OCI-LY3 (cell line): Measurements from ENCODE around the gene ARFGAP3.
A peak's percentile ranks its signal among the peaks of the same experiment; 100 is the strongest.

Experiments used
- H2AFZ ChIP-seq: fragments of 200-600, 300-600 bp; shearing (Covaris generic); 2 replicates; pipeline ENCODE4 v1.6.0; 2014; ENCODE audit warnings: antibody characterized with exemption, low read depth, low read length
- H3K27ac ChIP-seq: fragments of 200-600, 300-600 bp; sonication (generic); 2 replicates; pipeline ENCODE4 v1.5.1; 2014; ENCODE audit warnings: mild to moderate bottlenecking, low read length, moderate library complexity, mixed read lengths
- H3K27me3 ChIP-seq: fragments of 200-600, 300-600 bp; sonication (generic); 2 replicates; pipeline ENCODE4 v1.6.1; 2014; ENCODE audit warnings: low read depth, low read length, mixed read lengths
- H3K36me3 ChIP-seq: fragments of 200-600, 300-600 bp; sonication (generic); replicated peaks from 2 replicates; pipeline ENCODE3; 2014; ENCODE audit warnings: low read depth, low read length, mixed read lengths
- H3K4me1 ChIP-seq: fragments of 300-600, 200-600 bp; sonication (generic); 2 replicates; pipeline ENCODE4 v1.6.1; 2014; ENCODE audit warnings: low read length, mixed read lengths
- H3K4me2 ChIP-seq: fragments of 200-600, 300-600 bp; sonication (generic); 2 replicates; pipeline ENCODE4 v1.6.1; 2014; ENCODE audit warnings: low read length, mixed read lengths
- H3K4me3 ChIP-seq: fragments of 300-600, 200-600 bp; sonication (generic); 2 replicates; pipeline ENCODE4 v1.5.1; 2014; ENCODE audit warnings: antibody characterized with exemption, mild to moderate bottlenecking, low read length, moderate library complexity
- H3K79me2 ChIP-seq: fragments of 300-600, 200-600 bp; shearing (Covaris generic); 2 replicates; pipeline ENCODE4 v1.6.1; 2014; ENCODE audit warnings: mild to moderate bottlenecking, low read length, mixed read lengths
- H3K9ac ChIP-seq: fragments of 300-600, 200-600 bp; shearing (Covaris generic); 2 replicates; pipeline ENCODE4 v1.6.0; 2014; ENCODE audit warnings: mild to moderate bottlenecking, low read length, moderate library complexity
- H3K9me3 ChIP-seq: fragments of 200-600, 300-600 bp; shearing (Covaris generic); 2 replicates; pipeline ENCODE4 v1.6.1; 2014; ENCODE audit warnings: low read length, mixed read lengths; ENCODE audit not compliant: insufficient read depth
- H4K20me1 ChIP-seq: fragments of 200-600, 300-600 bp; sonication (generic); 2 replicates; pipeline ENCODE4 v1.6.1; 2016; ENCODE audit warnings: low read length, mixed read lengths; ENCODE audit not compliant: insufficient read depth
- EZH2phosphoT487 ChIP-seq: fragments of 200-600 bp; shearing (Covaris generic); IDR thresholded peaks from 2 replicates; pipeline ENCODE4 v1.6.1; 2018; ENCODE audit warnings: antibody characterized with exemption, mixed run types, low read depth
- TF ChIP-seq, protein P1 (sequence below): fragments of 200-600, 300-600 bp; sonication (generic); IDR thresholded peaks from 2 replicates; pipeline ENCODE4 v1.5.1; 2014; ENCODE audit warnings: antibody characterized with exemption, low read length, low read depth

The ARFGAP3 gene

GRCh38 chr22:42770941-42771647, 86.0 kb downstream of the ARFGAP3 start:
- peaks cover 52% of the 10 kb centered on the region for H3K4me1 ChIP-seq
- TF ChIP-seq, protein P1, sequence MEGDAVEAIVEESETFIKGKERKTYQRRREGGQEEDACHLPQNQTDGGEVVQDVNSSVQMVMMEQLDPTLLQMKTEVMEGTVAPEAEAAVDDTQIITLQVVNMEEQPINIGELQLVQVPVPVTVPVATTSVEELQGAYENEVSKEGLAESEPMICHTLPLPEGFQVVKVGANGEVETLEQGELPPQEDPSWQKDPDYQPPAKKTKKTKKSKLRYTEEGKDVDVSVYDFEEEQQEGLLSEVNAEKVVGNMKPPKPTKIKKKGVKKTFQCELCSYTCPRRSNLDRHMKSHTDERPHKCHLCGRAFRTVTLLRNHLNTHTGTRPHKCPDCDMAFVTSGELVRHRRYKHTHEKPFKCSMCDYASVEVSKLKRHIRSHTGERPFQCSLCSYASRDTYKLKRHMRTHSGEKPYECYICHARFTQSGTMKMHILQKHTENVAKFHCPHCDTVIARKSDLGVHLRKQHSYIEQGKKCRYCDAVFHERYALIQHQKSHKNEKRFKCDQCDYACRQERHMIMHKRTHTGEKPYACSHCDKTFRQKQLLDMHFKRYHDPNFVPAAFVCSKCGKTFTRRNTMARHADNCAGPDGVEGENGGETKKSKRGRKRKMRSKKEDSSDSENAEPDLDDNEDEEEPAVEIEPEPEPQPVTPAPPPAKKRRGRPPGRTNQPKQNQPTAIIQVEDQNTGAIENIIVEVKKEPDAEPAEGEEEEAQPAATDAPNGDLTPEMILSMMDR = no peak
- no peak for TF ChIP-seq EZH2phosphoT487
- 0 out of 2 replicates have a peak overlapping the region, but pooled peaks have one; percentile 93 for H3K4me2 ChIP-seq
- no peaks in the 10 kb centered on the region for H4K20me1 ChIP-seq
- H3K27ac ChIP-seq = 0 out of 2 replicates have a peak overlapping the region, but pooled peaks have one; percentile 1
- no peak overlapping the region for H3K4me3 ChIP-seq
- H3K9me3 ChIP-seq = no peaks in the 10 kb centered on the region
- no peak overlapping the region for H2AFZ ChIP-seq
- H3K79me2 ChIP-seq = no peaks in the 10 kb centered on the region
- H3K27me3 ChIP-seq = peaks cover 26% of the 10 kb centered on the region; the same call in 1 of the 2 replicates
- no peaks in the 10 kb centered on the region for H3K36me3 ChIP-seq
- no peak overlapping the region for H3K9ac ChIP-seq

DNA sequence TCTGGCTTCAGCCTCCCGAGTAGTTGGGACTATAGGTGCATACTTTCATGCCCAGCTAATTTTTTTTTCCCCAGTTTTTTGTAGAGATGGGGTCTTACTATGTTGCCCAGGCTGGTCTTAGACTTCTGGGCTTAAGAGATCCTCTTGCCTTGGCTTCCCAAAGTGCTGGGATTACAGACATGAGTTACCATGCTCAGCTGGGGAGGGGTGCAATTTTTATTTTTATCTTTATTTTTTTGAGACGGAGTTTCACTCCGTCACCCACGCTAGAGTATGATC, 86.7 kb downstream of the ARFGAP3 start:
- Histone ChIP-seq H2AFZ (no peak overlapping the region), H3K9me3 (no peaks in the 10 kb centered on the region), H3K4me2 (peak overlapping the region; percentile 93), H4K20me1 (no peaks in the 10 kb centered on the region), H3K9ac (peak overlapping the region; percentile 51), H3K4me3 (peak overlapping the region; percentile 74), H3K79me2 (no peaks in the 10 kb centered on the region), H3K4me1 (peaks cover 54% of the 10 kb centered on the region), H3K27me3 (peaks cover 26% of the 10 kb centered on the region; the same call in 1 of the 2 replicates), H3K36me3 (no peaks in the 10 kb centered on the region), H3K27ac (peak overlapping the region; percentile 32; the same call in 1 of the 2 replicates)
- no peak for TF ChIP-seq EZH2phosphoT487
- TF ChIP-seq, protein P1 = no peak

DNA sequence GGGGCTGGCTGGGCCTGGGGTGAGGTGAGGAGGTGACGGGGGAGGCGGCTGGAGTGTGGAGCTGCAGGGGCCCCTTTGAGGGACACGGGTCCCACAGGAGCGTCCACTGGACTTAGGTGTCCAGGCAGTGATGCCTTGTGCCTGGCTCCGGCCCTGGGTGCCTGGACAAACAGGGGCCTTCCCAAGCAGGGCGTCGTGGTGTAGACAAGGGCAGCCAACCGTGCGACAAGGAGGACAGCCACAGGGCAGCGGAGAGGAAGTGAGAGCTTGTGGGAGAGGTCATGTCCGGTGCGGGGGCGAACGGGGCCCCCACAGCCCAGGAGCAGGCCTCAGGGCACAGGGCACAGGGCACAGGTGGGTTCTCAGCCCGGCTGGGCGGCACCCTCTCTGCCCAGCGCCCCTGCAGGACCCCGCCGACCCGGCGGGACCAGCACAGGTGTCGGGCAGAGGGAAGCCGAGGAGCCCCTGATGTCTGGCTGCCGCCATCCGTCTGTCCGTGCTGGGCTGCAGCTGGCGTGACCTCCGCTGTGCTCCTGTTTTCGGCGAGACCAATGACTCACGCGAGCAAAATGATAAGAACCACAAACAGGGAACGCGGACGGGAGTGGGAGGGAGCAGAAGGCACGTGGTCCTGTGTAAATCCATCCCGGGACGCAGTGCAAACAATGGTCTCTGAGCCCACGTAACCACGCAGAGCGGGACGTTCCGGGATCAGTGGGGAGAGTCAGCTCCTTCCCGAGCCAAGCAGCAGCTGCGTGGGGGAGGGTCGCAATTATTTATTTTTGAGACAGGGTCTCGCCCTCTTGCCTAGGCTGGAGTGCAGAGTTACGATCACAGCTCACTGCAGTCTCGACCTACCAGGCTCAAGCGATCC, 87.3 kb downstream of the ARFGAP3 start:
- Histone ChIP-seq H4K20me1 (no peaks in the 10 kb centered on the region), H3K9ac (peak overlapping the region; percentile 51), H3K9me3 (no peaks in the 10 kb centered on the region), H3K4me3 (peak overlapping the region; percentile 74), H3K36me3 (no peaks in the 10 kb centered on the region), H3K79me2 (no peaks in the 10 kb centered on the region), H3K4me1 (peaks cover 60% of the 10 kb centered on the region), H3K27me3 (peaks cover 26% of the 10 kb centered on the region; the same call in 1 of the 2 replicates), H2AFZ (peak overlapping the region; percentile 46; the same call in 1 of the 2 replicates), H3K4me2 (peak overlapping the region; percentile 93), H3K27ac (peak overlapping the region; percentile 32)
- TF ChIP-seq, protein P1 = no peak

GRCh38 chr22:42769238-42769573, 87.9 kb downstream of the ARFGAP3 start:
- TF ChIP-seq, protein P1 = no peak
- TF ChIP-seq EZH2phosphoT487 = no peak
- Histone ChIP-seq H3K4me3 (peak overlapping the region; percentile 74), H3K79me2 (no peaks in the 10 kb centered on the region), H3K9me3 (no peaks in the 10 kb centered on the region), H4K20me1 (no peaks in the 10 kb centered on the region), H3K27ac (peak overlapping the region; percentile 15; the same call in 1 of the 2 replicates), H3K27me3 (peaks cover 26% of the 10 kb centered on the region; the same call in 1 of the 2 replicates), H3K4me2 (peak overlapping the region; percentile 93), H3K9ac (peak overlapping the region; percentile 51), H3K36me3 (no peaks in the 10 kb centered on the region), H2AFZ (no peak overlapping the region), H3K4me1 (peaks cover 64% of the 10 kb centered on the region)
